ENCODE results near the gene PNKP.

The PNKP gene

DNA sequence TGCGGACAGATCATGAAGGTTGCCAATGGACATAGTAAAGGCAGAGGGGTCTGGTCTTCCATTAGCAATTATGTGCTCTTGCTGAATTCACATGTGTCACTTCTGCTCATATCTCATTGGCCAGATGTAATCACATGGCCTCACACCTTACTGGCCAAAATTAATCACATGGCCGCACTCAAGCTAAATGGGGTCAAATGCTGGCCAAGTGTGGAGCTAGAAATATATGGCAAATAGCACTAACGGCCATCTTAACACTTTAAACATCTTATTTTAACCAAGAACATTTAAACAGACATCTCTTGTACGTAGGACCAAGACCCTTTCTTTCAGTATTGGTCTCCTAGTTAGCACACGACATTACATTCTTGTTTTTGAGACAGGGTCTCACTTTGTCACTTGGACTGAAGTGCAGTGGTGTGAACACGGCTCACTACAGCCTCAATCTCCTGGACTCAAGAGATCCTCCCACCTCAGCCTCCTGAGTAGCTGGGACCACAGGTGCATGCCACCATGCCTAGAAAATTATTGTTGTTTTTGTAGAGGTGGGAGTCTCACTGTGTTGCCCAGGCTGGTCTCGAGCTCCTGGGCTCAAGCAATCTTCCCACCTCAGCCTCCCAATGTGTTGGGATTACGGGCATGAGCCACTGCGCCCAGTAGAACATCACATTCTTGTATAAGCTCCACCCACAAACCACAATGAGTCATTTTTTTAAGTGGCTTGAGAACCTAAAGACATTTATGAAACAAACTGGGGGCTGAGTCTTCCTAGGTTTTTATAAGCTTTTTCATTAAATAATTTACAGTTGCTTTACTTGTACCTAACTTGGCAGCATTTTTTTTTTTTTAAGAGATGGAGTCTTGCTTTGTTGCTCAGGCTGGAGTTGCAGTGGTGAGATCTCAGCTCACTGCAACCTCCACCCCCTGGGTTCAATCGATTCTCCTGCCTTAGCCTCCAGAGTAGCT, 19.4 kb downstream of the PNKP start:
- DNase-seq (ENCODE audit: low read depth, low spot score): no peak

DNA sequence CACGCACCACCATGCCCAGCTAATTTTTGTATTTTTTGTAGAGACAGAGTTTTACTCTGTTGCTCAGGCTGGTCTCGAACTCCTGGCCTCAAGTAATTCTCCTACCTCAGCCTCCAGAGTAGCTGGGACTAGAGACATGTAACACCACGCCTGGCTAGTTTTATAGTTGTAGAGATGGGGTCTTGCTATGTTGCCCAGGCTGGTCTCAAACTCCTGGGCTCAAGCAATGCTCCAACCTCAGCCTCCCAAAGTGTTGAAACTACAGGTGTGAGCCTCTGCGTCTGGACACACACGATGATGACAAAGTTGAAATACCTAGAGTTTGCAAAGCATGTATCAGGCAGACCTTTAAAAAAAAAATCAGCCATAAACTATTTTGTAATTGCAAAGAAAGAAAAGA, 21.0 kb downstream of the PNKP start:
- no peak for DNase-seq (ENCODE audit: low read depth, low spot score)

- no peak for DNase-seq (ENCODE audit: low read depth, low spot score)
Observed at GRCh38 chr19:49845414-49845813, 22.0 kb downstream of the PNKP start.

- no peak for DNase-seq (ENCODE audit: low read depth, low spot score)
Observed at GRCh38 chr19:49844138-49845095, 23.0 kb downstream of the PNKP start.

GRCh38 chr19:49843265-49843664, 24.1 kb downstream of the PNKP start:
- no peak for DNase-seq (ENCODE audit: low read depth, low spot score)

- no peak for DNase-seq (ENCODE audit: low read depth, low spot score)
Observed at GRCh38 chr19:49840736-49841249, 26.6 kb downstream of the PNKP start.

DNA sequence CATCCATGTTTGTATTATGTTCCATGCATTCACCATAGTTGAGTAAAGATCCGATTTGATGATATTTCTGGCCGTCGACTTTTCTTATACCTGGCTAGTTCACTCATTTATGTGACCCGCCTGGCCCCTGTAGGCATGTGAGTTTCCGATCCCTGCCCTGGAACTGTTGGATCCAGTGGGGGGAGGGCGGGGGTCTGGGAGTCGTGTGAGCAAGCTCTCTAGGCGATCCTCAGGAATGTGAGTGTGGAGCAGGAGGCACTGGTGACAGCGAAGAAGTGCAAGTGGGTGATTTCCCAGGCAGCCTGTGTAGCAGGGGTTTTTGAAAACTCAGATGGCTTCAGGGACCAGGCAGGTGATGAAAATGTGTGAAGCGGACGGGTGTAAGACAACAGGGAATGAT, 27.1 kb downstream of the PNKP start:
- DNase-seq (ENCODE audit: low read depth, low spot score): no peak

DNA sequence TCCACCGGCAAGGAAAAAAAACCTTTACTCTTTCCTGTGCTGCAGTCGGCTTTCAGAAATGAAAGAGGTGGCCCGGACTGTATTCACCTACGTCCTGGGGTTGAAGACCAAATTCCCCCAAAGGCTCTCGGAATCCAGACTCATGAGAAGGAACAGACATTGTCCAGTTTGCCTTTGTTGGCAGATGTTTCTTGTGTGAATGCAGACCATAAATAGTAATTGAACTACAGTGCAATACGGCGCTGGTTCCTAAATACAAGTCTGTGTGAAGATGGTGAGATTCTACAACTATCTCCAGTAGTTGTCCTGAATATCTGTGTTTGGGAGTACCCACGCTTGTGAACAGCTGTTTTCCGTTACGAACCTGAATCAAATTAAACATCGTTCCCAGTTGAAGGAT, 27.7 kb downstream of the PNKP start:
- DNase-seq (ENCODE audit: low read depth, low spot score): no peak

DNA sequence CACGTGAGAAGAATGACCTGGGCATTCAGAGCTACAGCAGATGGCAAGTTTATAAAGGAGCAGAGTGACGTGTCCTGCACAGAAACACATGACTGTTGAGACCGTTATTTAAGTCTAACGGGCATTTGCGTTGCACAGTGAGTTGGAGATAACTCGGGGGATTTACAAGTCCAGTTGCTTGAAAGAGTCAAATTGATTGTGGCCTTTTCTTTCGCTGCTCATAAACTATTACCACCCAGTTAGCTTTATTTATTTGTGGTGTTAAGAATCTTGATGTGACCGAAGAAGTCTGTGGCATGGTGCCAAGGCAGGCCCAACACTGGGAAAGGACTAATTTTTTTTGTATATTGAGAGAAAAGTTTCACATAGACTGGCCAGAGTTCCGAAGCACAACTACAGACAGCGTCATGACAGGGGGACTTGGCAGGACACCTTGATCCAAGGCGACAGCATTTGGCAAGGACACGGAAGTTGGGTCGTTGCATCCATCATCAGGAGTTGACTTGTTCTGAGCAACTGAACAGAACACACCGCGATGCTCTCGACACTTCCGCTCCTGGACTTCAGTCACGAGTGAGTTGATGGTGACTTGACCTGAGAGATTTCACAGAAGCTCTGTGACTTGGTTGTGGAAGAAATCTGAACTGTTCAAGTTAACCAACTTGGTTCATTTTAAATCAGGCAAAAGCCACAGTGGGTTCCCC, 28.3 kb downstream of the PNKP start:
- DNase-seq (ENCODE audit: low read depth, low spot score): no peak

DNA sequence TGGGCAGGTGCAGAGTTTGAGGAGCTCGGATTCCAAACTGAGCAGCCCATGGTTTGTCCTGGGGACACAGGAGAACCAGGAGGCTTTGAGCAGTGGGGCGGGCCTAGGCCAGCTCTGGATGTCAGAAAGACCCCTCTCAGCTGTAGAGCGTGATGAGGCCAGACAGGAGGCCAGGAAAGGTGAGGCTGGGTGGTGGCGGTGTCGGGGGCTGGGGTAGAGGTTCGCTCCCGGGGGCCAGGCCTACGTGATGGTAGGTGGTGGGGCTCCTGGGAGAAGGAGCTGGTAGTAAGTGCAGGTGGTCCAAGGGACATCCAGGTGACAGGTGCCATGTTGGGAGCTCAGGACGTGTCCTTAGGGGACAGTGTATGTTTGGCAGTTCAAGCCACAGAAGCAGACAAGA, 30.0 kb downstream of the PNKP start:
- no peak for DNase-seq (ENCODE audit: low read depth, low spot score)

- DNase-seq (ENCODE audit: low read depth, low spot score): no peak
Observed at GRCh38 chr19:49837009-49837310, 30.4 kb downstream of the PNKP start.

- no peak for DNase-seq (ENCODE audit: low read depth, low spot score)
Observed at GRCh38 chr19:49836176-49837008, 31.0 kb downstream of the PNKP start.

DNA sequence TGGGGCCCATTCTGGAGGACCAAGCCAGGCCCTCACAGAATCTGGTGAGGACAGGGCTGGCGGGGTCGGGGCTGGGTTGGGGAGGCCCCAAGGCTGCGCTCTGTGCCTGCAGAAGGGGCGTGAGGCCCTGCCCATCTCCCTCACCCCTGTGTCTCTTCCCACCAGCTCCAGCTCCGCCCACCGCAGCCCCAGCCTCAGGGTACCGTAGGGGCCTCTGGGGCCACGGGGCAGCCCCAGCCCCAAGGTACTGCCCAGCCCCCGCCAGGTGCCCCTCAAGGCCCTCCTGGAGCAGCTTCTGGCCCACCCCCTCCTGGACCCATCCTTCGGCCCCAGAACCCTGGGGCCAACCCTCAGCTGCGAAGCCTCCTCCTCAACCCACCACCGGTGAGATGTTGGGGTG, 31.8 kb downstream of the PNKP start:
- DNase-seq (ENCODE audit: low read depth, low spot score): no peak

- no peak for DNase-seq (ENCODE audit: low read depth, low spot score)
Observed at GRCh38 chr19:49833599-49833998, 33.8 kb downstream of the PNKP start.

GRCh38 chr19:49832556-49832955, 34.8 kb downstream of the PNKP start:
- no peak for DNase-seq (ENCODE audit: low read depth, low spot score)

DNA sequence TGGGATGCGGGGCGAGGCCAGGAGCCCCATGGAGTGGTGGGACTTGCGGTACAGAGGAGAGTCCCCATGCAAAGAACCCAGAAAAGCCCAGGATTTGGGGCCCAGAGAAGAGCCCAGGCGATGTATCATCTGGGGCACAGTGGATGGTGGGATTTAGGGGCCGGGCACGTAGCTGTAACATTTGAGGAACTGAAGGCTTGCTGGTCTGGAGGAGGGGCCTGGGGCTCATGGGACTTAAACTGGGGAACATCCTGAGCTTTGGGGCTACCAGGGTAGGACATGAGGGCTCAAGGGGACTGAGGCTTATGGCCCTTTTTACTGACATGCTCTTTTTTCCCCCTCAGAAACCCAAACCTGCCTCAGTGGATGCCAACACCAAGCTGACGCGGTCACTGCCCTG, 35.8 kb downstream of the PNKP start:
- no peak for DNase-seq (ENCODE audit: low read depth, low spot score)

DNA sequence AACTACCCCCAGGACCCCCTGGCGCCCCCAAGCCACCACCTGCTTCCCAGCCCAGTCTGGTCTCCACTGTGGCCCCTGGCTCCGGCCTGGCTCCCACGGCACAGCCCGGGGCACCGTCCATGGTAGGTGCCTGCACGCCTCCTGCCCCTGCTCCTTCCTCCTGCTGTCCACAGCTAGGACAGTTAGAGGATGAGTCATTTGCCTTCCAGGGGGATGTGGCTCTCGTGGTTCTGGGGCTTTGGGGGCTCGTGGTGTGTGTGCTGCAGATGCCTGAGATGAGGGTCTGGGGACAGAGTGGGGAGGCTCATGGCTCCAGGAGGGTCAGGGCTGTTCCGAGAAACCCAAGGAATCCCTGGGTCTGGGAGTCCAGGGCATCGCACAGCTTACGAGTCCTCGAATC, 36.6 kb downstream of the PNKP start:
- DNase-seq (ENCODE audit: low read depth, low spot score): no peak

DNA sequence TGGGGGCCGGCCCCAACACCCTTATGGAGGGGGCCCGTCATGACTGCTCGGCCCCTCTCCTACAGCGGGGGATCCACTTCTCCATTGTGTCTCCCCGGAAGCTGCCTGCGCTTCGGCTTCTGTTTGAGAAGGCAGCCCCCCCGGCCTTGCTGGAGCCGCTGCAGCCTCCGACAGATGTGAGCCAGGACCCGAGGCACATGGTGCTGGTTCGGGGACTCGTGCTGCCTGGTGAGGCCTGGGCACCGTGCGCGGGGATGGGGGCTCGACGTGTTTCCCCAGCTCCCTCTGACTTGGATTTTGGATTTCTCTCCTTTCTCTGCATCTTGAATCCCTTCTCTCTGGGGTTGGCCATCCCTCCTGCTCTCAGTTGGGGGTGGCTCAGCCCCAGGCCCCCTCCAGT, 37.7 kb downstream of the PNKP start:
- DNase-seq (ENCODE audit: low read depth, low spot score): no peak

DNA sequence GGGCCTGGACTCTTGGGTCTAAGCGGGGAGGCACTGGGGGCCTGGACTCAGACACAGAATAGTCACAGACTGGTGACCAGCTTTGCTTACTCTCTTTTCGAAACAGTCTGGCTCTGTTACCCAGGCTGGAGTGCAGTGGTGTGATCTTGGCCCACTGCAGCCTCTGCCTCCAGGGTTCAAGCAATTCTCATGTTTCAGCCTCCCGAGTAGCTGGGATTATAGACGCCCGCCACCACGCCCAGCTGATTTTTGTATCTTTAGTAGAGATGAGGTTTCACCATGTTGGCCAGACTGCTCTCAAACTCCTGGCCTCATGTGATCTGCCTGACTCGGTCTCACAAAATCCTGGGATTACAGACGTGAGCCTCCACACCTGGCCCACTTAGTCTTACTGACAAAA, 38.2 kb downstream of the PNKP start:
- no peak for DNase-seq (ENCODE audit: low read depth, low spot score)

DNA sequence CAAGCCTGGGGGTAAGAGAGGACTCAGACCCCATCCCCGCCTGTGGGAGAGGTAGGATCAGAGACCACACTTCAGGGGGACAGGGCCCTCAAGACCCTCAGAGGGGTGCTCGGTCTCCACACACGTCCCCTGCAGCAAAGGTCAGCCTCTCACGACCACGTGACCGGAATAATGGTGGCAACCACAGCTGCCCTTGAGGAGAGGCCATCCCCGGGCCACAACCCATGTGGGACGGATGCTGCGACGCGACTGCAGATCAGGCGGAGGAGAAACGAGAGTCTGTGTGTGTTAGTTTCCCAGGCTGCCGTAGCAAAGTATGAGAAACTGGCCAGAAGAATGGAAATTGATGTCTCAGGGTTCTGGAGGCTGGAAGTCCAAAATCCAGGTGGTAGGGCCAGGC, 40.3 kb downstream of the PNKP start:
- no peak for DNase-seq (ENCODE audit: low read depth, low spot score)

- no peak for DNase-seq (ENCODE audit: low read depth, low spot score)
Observed at GRCh38 chr19:49824662-49825061, 42.7 kb downstream of the PNKP start.
